Natural killer cell treated with Interleukin-12 subunit alpha and Interleukin-12 subunit beta and Interleukin-15 and Interleukin-18, amount 100 ng/mL, for 72 hours (primary cell): Measurements from ENCODE around the gene CASK. TPM values are rescaled to one million over a fixed set of nuclear protein-coding genes. Genes with fewer than 3 reads are reported as not detected.
"Not testable (repeated sequence)": the region's sequence is repeated elsewhere in the genome, so short reads cannot be mapped to it uniquely, and the experiment has no call there.

Experiments
- ATAC-seq, 2 donors: fragments of 150-1000 bp; cut with Tn5 transposase in 1 of 2; sonication (Bioruptor Pico), chemical (Tn5 transposase) in 1 of 2; 2 replicates each; pipeline ENCODE4 v1.10.0; 2021
- DNase-seq: peaks from one replicate; pipeline ENCODE4 v3.0.0; 2022; ENCODE audit warnings: low spot score
- H3K27ac Mint-ChIP-seq, 2 donors: 1 replicate in 1 of 2; 2 replicates in 1 of 2; pipeline ENCODE4 v1.8.0; 2022; ENCODE audit warnings: mixed read lengths in 2 of 2, mild to moderate bottlenecking in 1 of 2, moderate library complexity in 1 of 2
- H3K27me3 Mint-ChIP-seq, 2 donors: 1 replicate in 1 of 2; 2 replicates in 1 of 2; pipeline ENCODE4 v1.8.0; 2022; ENCODE audit warnings: mixed read lengths in 2 of 2
- H3K36me3 Mint-ChIP-seq: one replicate; pipeline ENCODE4 v1.8.0; 2022; ENCODE audit warnings: mixed read lengths
- H3K4me1 Mint-ChIP-seq, 2 donors: 1 replicate in 1 of 2; 2 replicates in 1 of 2; pipeline ENCODE4 v1.8.0; 2022; ENCODE audit warnings: low read depth in 2 of 2, mixed read lengths in 2 of 2, mild to moderate bottlenecking in 1 of 2
- H3K4me3 Mint-ChIP-seq: one replicate; pipeline ENCODE4 v1.8.0; 2022; ENCODE audit warnings: mixed read lengths
- H3K9me3 Mint-ChIP-seq: 2 replicates; pipeline ENCODE4 v1.8.0; 2022; ENCODE audit warnings: mixed read lengths
- total RNA-seq, 2 donors: library from RNA; stranded (reverse); gene quantifications; one replicate each; pipeline ENCODE4 v1.2.3, GENCODE V29; 2022

The CASK gene
- total RNA-seq, 2 donors from 2014 or later = 30.5 to 55.3 TPM

DNA sequence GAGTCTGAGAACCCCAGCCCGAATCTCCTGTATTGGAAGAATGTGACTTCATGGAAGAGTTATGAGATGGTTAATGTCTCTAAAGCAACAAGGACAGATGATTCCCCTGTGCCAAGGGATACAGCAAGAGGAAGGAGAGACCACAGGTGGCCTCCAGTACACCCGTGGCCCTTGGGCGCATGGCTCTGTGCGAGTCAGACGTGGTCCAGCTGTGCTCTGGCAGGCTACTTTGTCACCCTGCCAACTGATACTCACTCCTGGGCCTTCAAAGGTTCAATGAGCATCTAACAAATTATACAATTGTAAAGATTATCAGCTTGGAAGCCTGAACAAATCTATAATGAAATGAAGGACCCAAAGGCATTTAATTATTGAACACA lies 404.5 kb downstream of the CASK start:
- H3K9me3 Mint-ChIP-seq = no peaks in the 10 kb centered on the region
- DNase-seq (no peak), ATAC-seq (no peak)
- no peak overlapping the region for H3K27ac Mint-ChIP-seq
- H3K36me3 Mint-ChIP-seq = peaks cover 4% of the 10 kb centered on the region
- H3K4me3 Mint-ChIP-seq = no peak overlapping the region
- H3K27me3 Mint-ChIP-seq = peaks cover 0 to 13% of the 10 kb centered on the region in 2 donors
- peaks cover 4 to 6% of the 10 kb centered on the region in 2 donors for H3K4me1 Mint-ChIP-seq

- Mint-ChIP-seq H3K27ac (no peak overlapping the region), H3K36me3 (peaks cover 4% of the 10 kb centered on the region), H3K4me3 (no peak overlapping the region), H3K27me3 (peaks cover 0 to 13% of the 10 kb centered on the region in 2 donors), H3K4me1 (peaks cover 4 to 6% of the 10 kb centered on the region in 2 donors), H3K9me3 (no peaks in the 10 kb centered on the region)
- ATAC-seq (no peak), DNase-seq (no peak)
These were observed 405.1 kb downstream of the CASK start for GRCh38 chrX:41518127-41518840.

DNA sequence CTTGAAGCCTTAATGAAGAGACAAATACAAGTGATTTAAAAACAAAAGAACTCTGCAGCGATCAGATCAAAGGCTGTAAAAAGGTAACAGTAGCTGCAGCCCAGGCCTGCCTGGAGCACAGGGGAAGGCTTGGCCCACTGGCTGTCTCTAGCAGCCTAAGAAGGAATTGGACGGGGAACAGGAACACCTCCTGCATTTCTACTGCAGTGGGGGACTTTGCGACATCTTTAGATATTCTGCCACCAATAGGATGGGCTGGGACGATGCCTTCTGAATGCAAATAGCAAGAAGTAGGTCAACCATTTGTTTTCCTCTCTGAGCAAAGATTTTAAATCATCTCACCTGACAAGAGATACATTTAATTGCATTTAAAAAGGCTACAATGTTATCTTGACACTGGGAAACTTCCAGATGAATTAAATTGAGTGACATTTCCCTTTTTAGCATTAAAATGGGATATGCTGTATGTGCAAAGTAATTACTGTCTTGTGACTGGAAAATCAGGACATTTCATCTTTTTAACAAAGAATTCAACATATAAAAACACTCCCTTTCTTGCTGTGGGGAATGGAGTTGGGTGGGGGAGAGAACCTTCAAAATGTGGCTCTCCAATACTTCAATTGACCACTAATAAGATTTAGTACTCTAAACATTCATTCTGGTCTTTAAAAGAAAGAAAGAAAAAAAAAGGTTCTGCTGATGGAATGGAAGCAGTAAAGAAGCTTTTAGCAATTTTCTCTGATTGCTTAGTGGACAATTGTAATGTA lies 406.2 kb downstream of the CASK start:
- Mint-ChIP-seq H3K36me3 (no peaks in the 10 kb centered on the region), H3K9me3 (no peaks in the 10 kb centered on the region), H3K27ac (no peak overlapping the region), H3K4me3 (no peak overlapping the region), H3K27me3 (peaks cover 0 to 13% of the 10 kb centered on the region in 2 donors), H3K4me1 (peaks cover 5 to 9% of the 10 kb centered on the region in 2 donors)
- ATAC-seq (no peak), DNase-seq (no peak)

- Mint-ChIP-seq H3K4me3 (no peak overlapping the region), H3K27me3 (peaks cover 0 to 13% of the 10 kb centered on the region in 2 donors), H3K36me3 (no peaks in the 10 kb centered on the region), H3K9me3 (no peaks in the 10 kb centered on the region), H3K27ac (no peak overlapping the region), H3K4me1 (peaks cover 9 to 11% of the 10 kb centered on the region in 2 donors)
- ATAC-seq (no peak), DNase-seq (no peak)
These were observed 406.9 kb downstream of the CASK start for GRCh38 chrX:41516456-41516855.

GRCh38 chrX:41515376-41515775 lies 408.0 kb downstream of the CASK start:
- no peaks in the 10 kb centered on the region for H3K36me3 Mint-ChIP-seq
- ATAC-seq (no peak), DNase-seq (no peak)
- H3K27me3 Mint-ChIP-seq = peaks cover 0 to 13% of the 10 kb centered on the region in 2 donors
- H3K4me1 Mint-ChIP-seq = peaks cover 9 to 11% of the 10 kb centered on the region in 2 donors
- no peak overlapping the region for H3K4me3 Mint-ChIP-seq
- no peak overlapping the region for H3K27ac Mint-ChIP-seq
- no peaks in the 10 kb centered on the region for H3K9me3 Mint-ChIP-seq

- Mint-ChIP-seq H3K27ac (no peak overlapping the region), H3K36me3 (no peaks in the 10 kb centered on the region), H3K4me1 (peaks cover 9 to 11% of the 10 kb centered on the region in 2 donors), H3K27me3 (peaks cover 0 to 13% of the 10 kb centered on the region in 2 donors), H3K4me3 (no peak overlapping the region), H3K9me3 (no peaks in the 10 kb centered on the region)
- ATAC-seq (no peak), DNase-seq (no peak)
These were observed 409.2 kb downstream of the CASK start for GRCh38 chrX:41514179-41514578.

- not testable (repeated sequence) for H3K27ac Mint-ChIP-seq, ATAC-seq, DNase-seq, H3K4me3 Mint-ChIP-seq, H3K36me3 Mint-ChIP-seq, H3K4me1 Mint-ChIP-seq, H3K9me3 Mint-ChIP-seq, H3K27me3 Mint-ChIP-seq
These were observed 410.5 kb downstream of the CASK start for GRCh38 chrX:41512853-41513252.

DNA sequence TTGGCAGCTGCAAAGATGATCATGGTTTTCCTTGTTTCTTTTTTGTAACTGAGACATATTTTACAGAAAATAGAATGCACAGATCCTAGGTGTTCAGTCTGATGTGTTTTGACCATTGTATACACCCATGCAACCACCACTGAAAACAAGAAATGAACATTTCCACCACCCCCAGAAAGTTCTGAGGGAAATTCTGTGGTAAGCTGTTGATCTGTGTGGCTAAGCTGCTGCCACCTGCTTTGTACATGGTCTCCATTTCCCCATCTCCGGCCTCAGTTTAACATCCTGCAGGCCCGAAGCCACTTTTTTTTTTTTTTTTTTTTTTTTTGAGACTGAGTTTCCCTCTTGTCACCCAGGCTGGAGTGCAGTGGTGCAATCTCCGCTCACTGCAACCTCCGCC lies 411.0 kb downstream of the CASK start:
- no peak overlapping the region for H3K4me3 Mint-ChIP-seq
- no peaks in the 10 kb centered on the region for H3K9me3 Mint-ChIP-seq
- DNase-seq = no peak

DNA sequence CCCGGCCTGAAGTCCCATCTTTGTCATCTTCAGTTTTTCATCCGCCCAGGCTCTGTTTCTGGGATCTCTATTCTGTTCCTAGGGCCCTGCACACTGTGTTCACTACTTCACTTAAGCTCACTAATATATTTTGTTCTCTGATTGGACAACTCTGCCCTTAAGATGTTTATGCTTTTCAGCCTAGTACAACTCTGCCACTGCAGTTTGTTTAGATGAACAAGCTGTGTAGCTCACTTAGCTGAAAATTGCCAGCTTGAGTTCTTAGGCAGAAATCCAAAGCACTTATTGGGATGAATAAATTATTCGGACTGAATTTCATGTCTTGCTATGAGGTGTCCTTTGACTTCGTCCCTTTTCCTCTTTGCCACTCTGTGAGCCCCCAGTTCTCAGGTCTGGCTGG lies 415.4 kb downstream of the CASK start:
- no peak overlapping the region for H3K27ac Mint-ChIP-seq
- DNase-seq (no peak), ATAC-seq (no peak)
- H3K27me3 Mint-ChIP-seq = no peaks in the 10 kb centered on the region
- H3K4me3 Mint-ChIP-seq = no peak overlapping the region
- H3K4me1 Mint-ChIP-seq = peaks cover 5% of the 10 kb centered on the region in 2 donors
- no peaks in the 10 kb centered on the region for H3K9me3 Mint-ChIP-seq
- H3K36me3 Mint-ChIP-seq = no peaks in the 10 kb centered on the region

More for the DNA sequence above, 411.0 kb downstream of the CASK start:
- Mint-ChIP-seq H3K4me1 (peaks cover 5% of the 10 kb centered on the region in 2 donors), H3K36me3 (no peaks in the 10 kb centered on the region), H3K27me3 (peaks cover 0 to 10% of the 10 kb centered on the region in 2 donors), H3K27ac (peak overlapping the region; percentile 28 to 58)
- peak; percentile 73 to 79 for ATAC-seq

- H3K36me3 Mint-ChIP-seq = no peaks in the 10 kb centered on the region
- ATAC-seq (no peak), DNase-seq (no peak)
- H3K4me1 Mint-ChIP-seq = no peaks in the 10 kb centered on the region
- H3K9me3 Mint-ChIP-seq = no peaks in the 10 kb centered on the region
- H3K27me3 Mint-ChIP-seq = peaks cover 0 to 2% of the 10 kb centered on the region in 2 donors
- H3K27ac Mint-ChIP-seq = no peak overlapping the region
- no peak overlapping the region for H3K4me3 Mint-ChIP-seq
These were observed 421.4 kb downstream of the CASK start for GRCh38 chrX:41502004-41502403.

DNA sequence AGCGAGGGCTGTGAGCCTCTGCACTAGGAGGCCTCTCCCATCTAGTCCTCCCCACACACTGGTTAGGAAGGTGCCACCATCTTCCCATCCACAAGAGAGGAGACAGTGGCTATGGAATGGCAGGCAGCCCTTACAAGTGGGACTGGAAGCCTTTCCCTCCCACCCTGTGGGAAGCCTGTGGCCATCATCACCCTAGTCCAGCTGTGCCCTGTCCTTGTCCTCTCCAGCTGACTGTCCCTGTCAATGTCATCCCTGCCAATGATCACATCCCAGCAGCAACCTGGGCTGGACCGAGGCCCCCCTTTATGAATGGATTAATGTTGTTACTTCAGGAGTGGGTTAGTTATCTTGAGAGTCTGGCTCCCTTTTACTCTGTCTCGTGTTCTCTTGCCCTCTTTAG lies 423.4 kb downstream of the CASK start:
- peaks cover 0 to 2% of the 10 kb centered on the region in 2 donors for H3K27me3 Mint-ChIP-seq
- H3K4me3 Mint-ChIP-seq = no peak overlapping the region
- DNase-seq = no peak
- H3K36me3 Mint-ChIP-seq = no peaks in the 10 kb centered on the region
- no peaks in the 10 kb centered on the region for H3K9me3 Mint-ChIP-seq
- H3K27ac Mint-ChIP-seq = no peak overlapping the region
- no peaks in the 10 kb centered on the region for H3K4me1 Mint-ChIP-seq
- ATAC-seq = peak in 1 of 2 donors; percentile 43

GRCh38 chrX:41499195-41499594 lies 424.2 kb downstream of the CASK start:
- ATAC-seq (peak in 1 of 2 donors; percentile 24), DNase-seq (no peak)
- no peaks in the 10 kb centered on the region for H3K36me3 Mint-ChIP-seq
- no peak overlapping the region for H3K4me3 Mint-ChIP-seq
- peaks cover 0 to 2% of the 10 kb centered on the region in 2 donors for H3K27me3 Mint-ChIP-seq
- H3K27ac Mint-ChIP-seq = no peak overlapping the region
- no peaks in the 10 kb centered on the region for H3K9me3 Mint-ChIP-seq
- H3K4me1 Mint-ChIP-seq = no peaks in the 10 kb centered on the region

- Mint-ChIP-seq H3K27ac (no peak overlapping the region), H3K36me3 (no peaks in the 10 kb centered on the region), H3K9me3 (no peaks in the 10 kb centered on the region), H3K27me3 (peaks cover 0 to 11% of the 10 kb centered on the region in 2 donors), H3K4me1 (no peaks in the 10 kb centered on the region), H3K4me3 (no peak overlapping the region)
- DNase-seq (no peak), ATAC-seq (no peak)
These were observed 431.9 kb downstream of the CASK start for GRCh38 chrX:41491267-41492004.

DNA sequence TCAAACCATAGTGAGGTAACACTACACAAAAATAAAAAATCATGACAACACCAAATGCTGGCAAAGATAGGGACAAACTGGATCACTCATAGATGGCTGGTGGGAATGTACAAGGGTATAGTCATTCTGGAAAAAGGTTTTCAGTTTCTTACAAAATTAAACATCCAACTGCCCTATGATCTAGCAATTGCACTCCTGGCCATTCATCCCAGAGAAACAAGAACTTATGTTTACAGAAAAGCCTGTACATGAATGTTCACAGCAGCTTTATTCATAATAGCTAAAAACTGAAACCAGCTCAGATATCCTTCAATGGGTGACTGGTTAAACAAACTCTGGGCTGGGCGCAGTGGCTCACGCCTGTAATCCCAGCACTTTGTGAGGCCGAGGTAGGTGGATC lies 432.9 kb downstream of the CASK start:
- Mint-ChIP-seq H3K9me3 (no peaks in the 10 kb centered on the region), H3K27me3 (peaks cover 0 to 16% of the 10 kb centered on the region in 2 donors), H3K4me1 (no peaks in the 10 kb centered on the region), H3K36me3 (no peaks in the 10 kb centered on the region), H3K27ac (no peak overlapping the region), H3K4me3 (no peak overlapping the region)
- no peak for ATAC-seq
- no peak for DNase-seq
